Activated naive CD8-positive, alpha-beta T cell treated with anti-CD3 and anti-CD28 coated beads, Interleukin-2, amount 50 U/mL, for 24 hours (primary cell): ENCODE data around the gene VTCN1.
A peak's percentile ranks its signal among the peaks of the same experiment; 100 is the strongest.
"Not testable (repeated sequence)": the region's sequence is repeated elsewhere in the genome, so short reads cannot be mapped to it uniquely, and the experiment has no call there.

Source experiments
- ATAC-seq: fragments of 150-1000 bp; cut with Tn5 transposase; one replicate; pipeline ENCODE4 v1.10.0; 2021
- DNase-seq: peaks from one replicate; pipeline ENCODE4 v3.0.0; 2021
- H3K27ac Mint-ChIP-seq: one replicate; pipeline ENCODE4 v1.8.0; 2021; ENCODE audit warnings: mild to moderate bottlenecking, mixed read lengths
- H3K27me3 Mint-ChIP-seq: one replicate; pipeline ENCODE4 v1.8.0; 2021; ENCODE audit warnings: mixed read lengths
- H3K36me3 Mint-ChIP-seq: one replicate; pipeline ENCODE4 v1.8.0; 2021; ENCODE audit warnings: low read depth, mixed read lengths
- H3K4me1 Mint-ChIP-seq: one replicate; pipeline ENCODE4 v1.8.0; 2021; ENCODE audit warnings: mixed read lengths
- H3K4me3 Mint-ChIP-seq: one replicate; pipeline ENCODE4 v1.8.0; 2021; ENCODE audit warnings: mild to moderate bottlenecking, moderate library complexity, mixed read lengths
- H3K9me3 Mint-ChIP-seq: one replicate; pipeline ENCODE4 v1.8.0; 2021; ENCODE audit warnings: mixed read lengths

Gene VTCN1

GRCh38 chr1:117136749-117137148, 74.0 kb downstream of the VTCN1 start:
- H3K27me3 Mint-ChIP-seq = peaks cover 11% of the 10 kb centered on the region
- no peaks in the 10 kb centered on the region for H3K4me1 Mint-ChIP-seq
- ATAC-seq (no peak), DNase-seq (no peak)
- no peak overlapping the region for H3K27ac Mint-ChIP-seq
- H3K4me3 Mint-ChIP-seq = no peak overlapping the region
- no peaks in the 10 kb centered on the region for H3K9me3 Mint-ChIP-seq
- no peaks in the 10 kb centered on the region for H3K36me3 Mint-ChIP-seq

GRCh38 chr1:117135329-117135728, 75.4 kb downstream of the VTCN1 start:
- H3K36me3 Mint-ChIP-seq = no peaks in the 10 kb centered on the region

GRCh38 chr1:117130526-117130925, 80.2 kb downstream of the VTCN1 start:
- ATAC-seq (no peak), DNase-seq (no peak)
- H3K9me3 Mint-ChIP-seq = no peaks in the 10 kb centered on the region
- H3K36me3 Mint-ChIP-seq = no peaks in the 10 kb centered on the region
- no peak overlapping the region for H3K27ac Mint-ChIP-seq
- H3K4me3 Mint-ChIP-seq = no peak overlapping the region
- H3K27me3 Mint-ChIP-seq = peaks cover 12% of the 10 kb centered on the region
- no peaks in the 10 kb centered on the region for H3K4me1 Mint-ChIP-seq

More at GRCh38 chr1:117135329-117135728, 75.4 kb downstream of the VTCN1 start:
- no peak for ATAC-seq
- no peak overlapping the region for H3K27ac Mint-ChIP-seq
- H3K4me1 Mint-ChIP-seq = no peaks in the 10 kb centered on the region
- no peak overlapping the region for H3K4me3 Mint-ChIP-seq
- H3K9me3 Mint-ChIP-seq = no peaks in the 10 kb centered on the region
- peaks cover 11% of the 10 kb centered on the region for H3K27me3 Mint-ChIP-seq
- DNase-seq = no peak

GRCh38 chr1:117128323-117129079, 82.2 kb downstream of the VTCN1 start:
- no peaks in the 10 kb centered on the region for H3K4me1 Mint-ChIP-seq
- no peaks in the 10 kb centered on the region for H3K36me3 Mint-ChIP-seq
- H3K4me3 Mint-ChIP-seq = no peak overlapping the region
- H3K9me3 Mint-ChIP-seq = no peaks in the 10 kb centered on the region
- ATAC-seq = no peak
- no peak for DNase-seq
- no peak overlapping the region for H3K27ac Mint-ChIP-seq
- H3K27me3 Mint-ChIP-seq = peaks cover 4% of the 10 kb centered on the region

GRCh38 chr1:117127795-117128194, 82.9 kb downstream of the VTCN1 start:
- Mint-ChIP-seq H3K36me3 (no peaks in the 10 kb centered on the region), H3K4me1 (no peaks in the 10 kb centered on the region), H3K4me3 (no peak overlapping the region), H3K27me3 (peaks cover 5% of the 10 kb centered on the region), H3K9me3 (no peaks in the 10 kb centered on the region), H3K27ac (no peak overlapping the region)
- DNase-seq = no peak
- no peak for ATAC-seq

- peaks cover 9% of the 10 kb centered on the region for H3K4me1 Mint-ChIP-seq
- H3K4me3 Mint-ChIP-seq = no peak overlapping the region
- ATAC-seq (no peak), DNase-seq (no peak)
- H3K36me3 Mint-ChIP-seq = no peaks in the 10 kb centered on the region
- H3K27ac Mint-ChIP-seq = no peak overlapping the region
- H3K27me3 Mint-ChIP-seq = peaks cover 12% of the 10 kb centered on the region
- H3K9me3 Mint-ChIP-seq = no peaks in the 10 kb centered on the region
Observed at GRCh38 chr1:117124661-117125060, 86.1 kb downstream of the VTCN1 start.

- H3K4me1 Mint-ChIP-seq = peaks cover 9% of the 10 kb centered on the region
- no peak for ATAC-seq
- H3K9me3 Mint-ChIP-seq = no peaks in the 10 kb centered on the region
- peaks cover 12% of the 10 kb centered on the region for H3K27me3 Mint-ChIP-seq
- DNase-seq = no peak
- H3K4me3 Mint-ChIP-seq = no peak overlapping the region
- no peaks in the 10 kb centered on the region for H3K36me3 Mint-ChIP-seq
- no peak overlapping the region for H3K27ac Mint-ChIP-seq
Observed at GRCh38 chr1:117123274-117123673, 87.5 kb downstream of the VTCN1 start.

- Mint-ChIP-seq H3K4me3 (peak overlapping the region; percentile 74), H3K9me3 (no peaks in the 10 kb centered on the region), H3K36me3 (no peaks in the 10 kb centered on the region), H3K27ac (no peak overlapping the region), H3K4me1 (peaks cover 9% of the 10 kb centered on the region), H3K27me3 (peaks cover 12% of the 10 kb centered on the region)
- DNase-seq (no peak), ATAC-seq (no peak)
Observed at GRCh38 chr1:117122330-117123025, 88.2 kb downstream of the VTCN1 start.

- Mint-ChIP-seq H3K9me3 (no peaks in the 10 kb centered on the region), H3K4me3 (peak within 1 kb of the TSS; percentile 74), H3K36me3 (no peaks in the 10 kb centered on the region), H3K4me1 (peaks cover 9% of the 10 kb centered on the region), H3K27ac (no peak within 1 kb of the TSS), H3K27me3 (peaks cover 12% of the 10 kb centered on the region)
- ATAC-seq (peak; percentile 87), DNase-seq (peak; percentile 88)
Observed at GRCh38 chr1:117121589-117122329, 89.0 kb downstream of the VTCN1 start, which contains the start of gene TRIM45. TRIM45 (minus strand) TSS chr1:117121749; CDS start chr1:117121201, 548 bp downstream.

- Mint-ChIP-seq H3K4me1 (peaks cover 9% of the 10 kb centered on the region), H3K4me3 (peak overlapping the region; percentile 74), H3K9me3 (no peaks in the 10 kb centered on the region), H3K36me3 (no peaks in the 10 kb centered on the region), H3K27ac (no peak overlapping the region), H3K27me3 (peaks cover 10% of the 10 kb centered on the region)
- DNase-seq (no peak), ATAC-seq (peak; percentile 13)
Observed at GRCh38 chr1:117120774-117121588, 89.7 kb downstream of the VTCN1 start.

- H3K9me3 Mint-ChIP-seq, H3K4me1 Mint-ChIP-seq, H3K4me3 Mint-ChIP-seq, DNase-seq, H3K36me3 Mint-ChIP-seq, ATAC-seq, H3K27ac Mint-ChIP-seq, H3K27me3 Mint-ChIP-seq: not testable (repeated sequence)
Observed at GRCh38 chr1:117119144-117119543, 91.6 kb downstream of the VTCN1 start.

- ATAC-seq = no peak
- no peak overlapping the region for H3K27ac Mint-ChIP-seq
- H3K9me3 Mint-ChIP-seq = no peaks in the 10 kb centered on the region
- peaks cover 10% of the 10 kb centered on the region for H3K27me3 Mint-ChIP-seq
- no peak for DNase-seq
- no peaks in the 10 kb centered on the region for H3K36me3 Mint-ChIP-seq
- H3K4me3 Mint-ChIP-seq = no peak overlapping the region
- peaks cover 9% of the 10 kb centered on the region for H3K4me1 Mint-ChIP-seq
Observed at GRCh38 chr1:117118137-117118536, 92.6 kb downstream of the VTCN1 start.

GRCh38 chr1:117117697-117118096, 93.0 kb downstream of the VTCN1 start:
- no peak for DNase-seq
- H3K27me3 Mint-ChIP-seq = peaks cover 8% of the 10 kb centered on the region
- H3K9me3 Mint-ChIP-seq = no peaks in the 10 kb centered on the region
- H3K4me1 Mint-ChIP-seq = peaks cover 8% of the 10 kb centered on the region
- ATAC-seq = no peak
- no peaks in the 10 kb centered on the region for H3K36me3 Mint-ChIP-seq
- no peak overlapping the region for H3K27ac Mint-ChIP-seq
- H3K4me3 Mint-ChIP-seq = no peak overlapping the region

- Mint-ChIP-seq H3K4me3 (no peak overlapping the region), H3K27ac (no peak overlapping the region), H3K36me3 (no peaks in the 10 kb centered on the region), H3K4me1 (peaks cover 6% of the 10 kb centered on the region), H3K9me3 (no peaks in the 10 kb centered on the region), H3K27me3 (peaks cover 5% of the 10 kb centered on the region)
- ATAC-seq (no peak), DNase-seq (no peak)
Observed at GRCh38 chr1:117116784-117117130, 94.0 kb downstream of the VTCN1 start.
